SK-N-SH (cell line): ENCODE data around the gene RNF39. TPM values are rescaled to one million over a fixed set of nuclear protein-coding genes. Genes with fewer than 3 reads are reported as not detected.

Experiments used
- CTCF ChIA-PET: fragments of 300-600, 350-600 bp; formaldehyde crosslinking; extraction: SDS; loops from one replicate; lab custom pipeline; 2021; lab: Yijun Ruan, JAX
- POLR2A ChIA-PET: fragments of 350-600 bp; sonication (Branson Sonifier 250); formaldehyde crosslinking; extraction: SDS; loops from one replicate; lab custom pipeline; 2020; ENCODE audit warnings: antibody characterized with exemption, inconsistent platforms; lab: Yijun Ruan, JAX
- DNase-seq: peaks from one replicate; pipeline ENCODE4 v3.0.0; 2012
- H2AFZ ChIP-seq: fragments of 200-600 bp; sonication (generic); 2 replicates; pipeline ENCODE4 v1.8.1; 2016; ENCODE audit warnings: antibody characterized with exemption, mild to moderate bottlenecking, low read depth
- H3F3A ChIP-seq: fragments of 200-600 bp; sonication (generic); replicated peaks from 2 replicates; pipeline ENCODE3; 2016; ENCODE audit warnings: antibody characterized with exemption, mild to moderate bottlenecking; ENCODE audit not compliant: insufficient read depth
- H3K27ac ChIP-seq, 2 experiments: fragments of 200-500 bp in 1 of 2; fragments of 200-600 bp in 1 of 2; sonication (Bioruptor generic) in 1 of 2; sonication (generic), shearing (Covaris generic) in 1 of 2; 2 replicates each; pipeline versions ENCODE4 v1.5.1 to v1.6.1; 2014 to 2016; ENCODE audit warnings: low read depth in 2 of 2, inconsistent platforms in 1 of 2, low read length in 1 of 2, mild to moderate bottlenecking in 1 of 2, mixed read lengths in 1 of 2
- H3K27me3 ChIP-seq: fragments of 200-600 bp; sonication (generic), shearing (Covaris generic); 2 replicates; pipeline ENCODE4 v1.6.1; 2016; ENCODE audit warnings: mixed run types; ENCODE audit not compliant: insufficient read depth
- H3K36me3 ChIP-seq, 2 experiments: fragments of 200-500 bp in 1 of 2; fragments of 200-600 bp in 1 of 2; sonication (Bioruptor generic) in 1 of 2; sonication (generic) in 1 of 2; replicated peaks in 1 of 2; 2 replicates each; pipeline versions ENCODE3 to v1.5.1; 2014 to 2016; ENCODE audit warnings: low read length in 1 of 2, mild to moderate bottlenecking in 1 of 2; ENCODE audit not compliant: insufficient read depth in 2 of 2, control insufficient read depth in 1 of 2
- H3K4me1 ChIP-seq, 2 experiments: fragments of 200-500 bp in 1 of 2; fragments of 200-600 bp in 1 of 2; sonication (Bioruptor generic) in 1 of 2; sonication (generic), shearing (Covaris generic) in 1 of 2; 2 replicates each; pipeline versions ENCODE4 v1.5.1 to v1.6.1; 2014 to 2016; ENCODE audit warnings: low read depth in 1 of 2, low read length in 1 of 2, mixed run types in 1 of 2; ENCODE audit not compliant: insufficient read depth in 2 of 2, control insufficient read depth in 1 of 2
- H3K4me2 ChIP-seq: fragments of 200-600 bp; sonication (generic), shearing (Covaris generic); 2 replicates; pipeline ENCODE4 v1.6.1; 2017; ENCODE audit warnings: mixed run types
- H3K4me3 ChIP-seq, 2 experiments: fragments of 200-500 bp in 1 of 2; fragments of 200-600 bp in 1 of 2; sonication (Bioruptor generic) in 1 of 2; sonication (generic), shearing (Covaris generic) in 1 of 2; 2 replicates each; pipeline versions ENCODE4 v1.5.1 to v1.8.1; 2014 to 2016; ENCODE audit warnings: low read depth in 2 of 2, inconsistent platforms in 1 of 2, low read length in 1 of 2, mild to moderate bottlenecking in 1 of 2, mixed read lengths in 1 of 2, moderate library complexity in 1 of 2
- H3K79me2 ChIP-seq: fragments of 200-600 bp; sonication (generic); 2 replicates; pipeline ENCODE4 v1.8.1; 2017; ENCODE audit warnings: mild to moderate bottlenecking; ENCODE audit not compliant: insufficient read depth
- H3K9ac ChIP-seq: fragments of 200-600 bp; sonication (generic); 2 replicates; pipeline ENCODE4 v1.6.1; 2017; ENCODE audit warnings: mixed run types
- H3K9me2 ChIP-seq: fragments of 200-600 bp; sonication (generic); 2 replicates; pipeline ENCODE4 v1.6.1; 2017; ENCODE audit warnings: mixed run types
- H3K9me3 ChIP-seq: fragments of 200-600 bp; sonication (generic); 2 replicates; pipeline ENCODE4 v1.6.1; 2017; ENCODE audit warnings: mixed run types, mild to moderate bottlenecking, moderate library complexity
- H4K20me1 ChIP-seq: fragments of 200-600 bp; sonication (generic); 2 replicates; pipeline ENCODE4 v1.6.1; 2017; ENCODE audit warnings: mild to moderate bottlenecking, mixed run types; ENCODE audit not compliant: insufficient read depth
- CHD2 ChIP-seq: fragments of 150-350 bp; IDR thresholded peaks from 2 replicates; pipeline ENCODE4 v1.6.1; 2018; ENCODE audit warnings: low read length; ENCODE audit not compliant: partially characterized antibody
- EP300 ChIP-seq, 2 experiments: IDR thresholded peaks; 2 replicates each; pipeline versions ENCODE4 v1.4.0 to v1.6.1; 2012; ENCODE audit warnings: borderline replicate concordance in 1 of 2, low read depth in 1 of 2, low read length in 1 of 2
- FOXJ3 ChIP-seq: sonication (generic); formaldehyde crosslinking; IDR thresholded peaks from 2 replicates; pipeline ENCODE4 v1.5.1; 2020; ENCODE audit warnings: mild to moderate bottlenecking, missing genetic modification reagents
- FOXM1 ChIP-seq: IDR thresholded peaks from 2 replicates; pipeline ENCODE4 v1.4.0; 2012; ENCODE audit warnings: low read depth, mild to moderate bottlenecking
- JUND ChIP-seq: IDR thresholded peaks from 2 replicates; pipeline ENCODE4 v1.4.0; 2012
- MEF2A ChIP-seq: IDR thresholded peaks from 2 replicates; pipeline ENCODE4 v1.4.0; 2012; ENCODE audit warnings: low read depth, borderline replicate concordance
- PBX3 ChIP-seq: IDR thresholded peaks from 2 replicates; pipeline ENCODE4; 2012
- RCOR1 ChIP-seq: fragments of 150-350 bp; IDR thresholded peaks from 2 replicates; pipeline ENCODE4 v1.6.1; 2017; ENCODE audit warnings: antibody characterized with exemption, low read length
- RXRA ChIP-seq: IDR thresholded peaks from 2 replicates; pipeline ENCODE4 v1.4.0; 2012; ENCODE audit warnings: low read depth, mild to moderate bottlenecking, borderline replicate concordance
- TCF12 ChIP-seq: IDR thresholded peaks from 2 replicates; pipeline ENCODE4 v1.4.0; 2012
- TEAD4 ChIP-seq: IDR thresholded peaks from 2 replicates; pipeline ENCODE4 v1.4.0; 2012; ENCODE audit warnings: mild to moderate bottlenecking, borderline replicate concordance; ENCODE audit not compliant: insufficient read depth
- USF1 ChIP-seq: IDR thresholded peaks from 2 replicates; pipeline ENCODE4 v1.4.0; 2012; ENCODE audit warnings: low read depth, borderline replicate concordance
- YY1 ChIP-seq: IDR thresholded peaks from 2 replicates; pipeline ENCODE4 v1.4.0; 2012; ENCODE audit warnings: low read depth, mild to moderate bottlenecking
- ZBTB33 ChIP-seq: IDR thresholded peaks from 2 replicates; pipeline ENCODE4 v1.4.0; 2012; ENCODE audit warnings: low read depth, borderline replicate concordance
- WGBS: methylation state at CpG from one replicate; pipeline ENCODE4 v1.1.6; 2017; ENCODE audit warnings: low lambda C conversion rate; 5-methylcytosine and 5-hydroxymethylcytosine counted together
- polyA plus RNA-seq, 3 experiments: library from polyadenylated mRNA; depleted of rRNA; stranded (reverse); fragments of >200 nt; gene quantifications; 2 replicates each; pipeline ENCODE4 v1.2.3, GENCODE V29; 2012
- TF ChIP-seq, protein P1 (sequence below): fragments of 150-350 bp; IDR thresholded peaks from 2 replicates; pipeline ENCODE4 v1.6.1; 2017; ENCODE audit warnings: antibody characterized with exemption, low read length, low read depth, borderline replicate concordance
- TF ChIP-seq, protein P2 (sequence below): fragments of 200-600 bp; sonication (generic); IDR thresholded peaks from 2 replicates; pipeline ENCODE4 v1.6.1; 2017; ENCODE audit warnings: antibody characterized with exemption, mild to moderate bottlenecking, moderate library complexity
- TF ChIP-seq, protein P3 (sequence below): fragments of 150-350 bp; IDR thresholded peaks from 2 replicates; pipeline ENCODE4 v1.6.1; 2016; ENCODE audit warnings: mild to moderate bottlenecking, low read depth, low read length
- TF ChIP-seq, protein P4 (sequence below): IDR thresholded peaks from 2 replicates; pipeline ENCODE4 v1.6.1; 2012; ENCODE audit warnings: mild to moderate bottlenecking, low read depth, low read length, moderate library complexity

RNF39 gene
- polyA plus RNA-seq, 1 of the 3 experiments (the other 2 are of a cell fraction): not detected

DNA sequence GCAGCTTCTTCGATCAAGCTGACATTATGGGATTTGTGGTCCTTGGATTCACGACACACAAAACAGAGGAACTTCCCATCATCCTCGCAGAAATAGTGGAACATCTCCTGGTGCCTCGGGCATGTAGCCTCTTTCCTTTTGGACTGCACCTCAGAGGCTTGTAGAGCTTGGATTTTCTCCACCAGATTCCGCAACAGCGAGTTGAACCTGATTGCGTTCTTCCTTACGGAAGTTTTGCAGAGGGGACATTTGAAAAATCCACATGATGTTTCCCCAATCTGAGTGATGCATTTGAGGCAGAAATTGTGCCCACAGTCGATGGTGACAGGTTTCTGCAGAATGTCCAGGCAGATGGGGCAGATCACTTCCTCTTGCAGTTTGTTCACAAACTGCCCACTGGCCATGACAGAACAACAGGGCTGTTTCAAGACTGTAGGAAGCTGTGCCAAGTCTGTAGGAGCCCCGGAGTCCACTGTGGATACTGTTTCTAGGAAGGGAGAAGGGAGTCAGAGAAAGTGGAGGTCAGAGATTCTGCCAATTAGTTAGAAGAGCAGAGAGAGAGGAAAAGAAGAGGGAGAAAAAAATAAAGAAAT, 36.9 kb upstream of the RNF39 start (continued):
- TF ChIP-seq, protein P1, sequence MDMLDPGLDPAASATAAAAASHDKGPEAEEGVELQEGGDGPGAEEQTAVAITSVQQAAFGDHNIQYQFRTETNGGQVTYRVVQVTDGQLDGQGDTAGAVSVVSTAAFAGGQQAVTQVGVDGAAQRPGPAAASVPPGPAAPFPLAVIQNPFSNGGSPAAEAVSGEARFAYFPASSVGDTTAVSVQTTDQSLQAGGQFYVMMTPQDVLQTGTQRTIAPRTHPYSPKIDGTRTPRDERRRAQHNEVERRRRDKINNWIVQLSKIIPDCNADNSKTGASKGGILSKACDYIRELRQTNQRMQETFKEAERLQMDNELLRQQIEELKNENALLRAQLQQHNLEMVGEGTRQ: no peak
- TF ChIP-seq YY1 (no peak), MEF2A (no peak), RCOR1 (no peak), TCF12 (no peak), TEAD4 (no peak), FOXM1 (no peak), CHD2 (no peak)
- TF ChIP-seq, protein P2, sequence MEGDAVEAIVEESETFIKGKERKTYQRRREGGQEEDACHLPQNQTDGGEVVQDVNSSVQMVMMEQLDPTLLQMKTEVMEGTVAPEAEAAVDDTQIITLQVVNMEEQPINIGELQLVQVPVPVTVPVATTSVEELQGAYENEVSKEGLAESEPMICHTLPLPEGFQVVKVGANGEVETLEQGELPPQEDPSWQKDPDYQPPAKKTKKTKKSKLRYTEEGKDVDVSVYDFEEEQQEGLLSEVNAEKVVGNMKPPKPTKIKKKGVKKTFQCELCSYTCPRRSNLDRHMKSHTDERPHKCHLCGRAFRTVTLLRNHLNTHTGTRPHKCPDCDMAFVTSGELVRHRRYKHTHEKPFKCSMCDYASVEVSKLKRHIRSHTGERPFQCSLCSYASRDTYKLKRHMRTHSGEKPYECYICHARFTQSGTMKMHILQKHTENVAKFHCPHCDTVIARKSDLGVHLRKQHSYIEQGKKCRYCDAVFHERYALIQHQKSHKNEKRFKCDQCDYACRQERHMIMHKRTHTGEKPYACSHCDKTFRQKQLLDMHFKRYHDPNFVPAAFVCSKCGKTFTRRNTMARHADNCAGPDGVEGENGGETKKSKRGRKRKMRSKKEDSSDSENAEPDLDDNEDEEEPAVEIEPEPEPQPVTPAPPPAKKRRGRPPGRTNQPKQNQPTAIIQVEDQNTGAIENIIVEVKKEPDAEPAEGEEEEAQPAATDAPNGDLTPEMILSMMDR: no peak
- TF ChIP-seq, protein P3, sequence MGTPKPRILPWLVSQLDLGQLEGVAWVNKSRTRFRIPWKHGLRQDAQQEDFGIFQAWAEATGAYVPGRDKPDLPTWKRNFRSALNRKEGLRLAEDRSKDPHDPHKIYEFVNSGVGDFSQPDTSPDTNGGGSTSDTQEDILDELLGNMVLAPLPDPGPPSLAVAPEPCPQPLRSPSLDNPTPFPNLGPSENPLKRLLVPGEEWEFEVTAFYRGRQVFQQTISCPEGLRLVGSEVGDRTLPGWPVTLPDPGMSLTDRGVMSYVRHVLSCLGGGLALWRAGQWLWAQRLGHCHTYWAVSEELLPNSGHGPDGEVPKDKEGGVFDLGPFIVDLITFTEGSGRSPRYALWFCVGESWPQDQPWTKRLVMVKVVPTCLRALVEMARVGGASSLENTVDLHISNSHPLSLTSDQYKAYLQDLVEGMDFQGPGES: no peak

- Histone ChIP-seq H3K79me2 (no peaks in the 10 kb centered on the region), H3K9me2 (no peaks in the 10 kb centered on the region), H3K36me3 (no peaks in the 10 kb centered on the region), H4K20me1 (no peaks in the 10 kb centered on the region), H3K4me1 (no peaks in the 10 kb centered on the region), H3K27ac (no peak overlapping the region), H3K4me3 (no peak overlapping the region), H3K4me2 (no peak overlapping the region), H3K27me3 (peaks cover 66% of the 10 kb centered on the region), H2AFZ (no peak overlapping the region), H3F3A (peaks cover 4% of the 10 kb centered on the region), H3K9ac (no peak overlapping the region), H3K9me3 (no peaks in the 10 kb centered on the region)
- CTCF ChIA-PET: interaction anchor here (0.8 to 2.7 kb wide), 7 partner anchors 8 to 373 kb away, joined by 3 to 15 read pairs (median 5); no protein-coding TSS in a partner anchor
- DNase-seq: no peak
- POLR2A ChIA-PET: no interaction called here
- WGBS: 22% methylated on average over 25 of the region's 27 CpGs
- TF ChIP-seq USF1 (no peak), PBX3 (no peak), RXRA (no peak), JUND (no peak), TEAD4 (no peak), FOXM1 (no peak), EP300 (IDR thresholded peaks at IDR 0.05; ENCODE audit: borderline replicate concordance in 1 of 2, low read depth in 1 of 2, low read length in 1 of 2) (no peak), YY1 (no peak), FOXJ3 (CRISPR knock-in tag) (no peak), ZBTB33 (no peak)
- TF ChIP-seq, protein P4, sequence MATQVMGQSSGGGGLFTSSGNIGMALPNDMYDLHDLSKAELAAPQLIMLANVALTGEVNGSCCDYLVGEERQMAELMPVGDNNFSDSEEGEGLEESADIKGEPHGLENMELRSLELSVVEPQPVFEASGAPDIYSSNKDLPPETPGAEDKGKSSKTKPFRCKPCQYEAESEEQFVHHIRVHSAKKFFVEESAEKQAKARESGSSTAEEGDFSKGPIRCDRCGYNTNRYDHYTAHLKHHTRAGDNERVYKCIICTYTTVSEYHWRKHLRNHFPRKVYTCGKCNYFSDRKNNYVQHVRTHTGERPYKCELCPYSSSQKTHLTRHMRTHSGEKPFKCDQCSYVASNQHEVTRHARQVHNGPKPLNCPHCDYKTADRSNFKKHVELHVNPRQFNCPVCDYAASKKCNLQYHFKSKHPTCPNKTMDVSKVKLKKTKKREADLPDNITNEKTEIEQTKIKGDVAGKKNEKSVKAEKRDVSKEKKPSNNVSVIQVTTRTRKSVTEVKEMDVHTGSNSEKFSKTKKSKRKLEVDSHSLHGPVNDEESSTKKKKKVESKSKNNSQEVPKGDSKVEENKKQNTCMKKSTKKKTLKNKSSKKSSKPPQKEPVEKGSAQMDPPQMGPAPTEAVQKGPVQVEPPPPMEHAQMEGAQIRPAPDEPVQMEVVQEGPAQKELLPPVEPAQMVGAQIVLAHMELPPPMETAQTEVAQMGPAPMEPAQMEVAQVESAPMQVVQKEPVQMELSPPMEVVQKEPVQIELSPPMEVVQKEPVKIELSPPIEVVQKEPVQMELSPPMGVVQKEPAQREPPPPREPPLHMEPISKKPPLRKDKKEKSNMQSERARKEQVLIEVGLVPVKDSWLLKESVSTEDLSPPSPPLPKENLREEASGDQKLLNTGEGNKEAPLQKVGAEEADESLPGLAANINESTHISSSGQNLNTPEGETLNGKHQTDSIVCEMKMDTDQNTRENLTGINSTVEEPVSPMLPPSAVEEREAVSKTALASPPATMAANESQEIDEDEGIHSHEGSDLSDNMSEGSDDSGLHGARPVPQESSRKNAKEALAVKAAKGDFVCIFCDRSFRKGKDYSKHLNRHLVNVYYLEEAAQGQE: no peak
These were observed 35.8 kb upstream of the RNF39 start for GRCh38 chr6:30111266-30111856.
